Calu3 (cell line): ENCODE data around the gene CTTNBP2. TPM values are rescaled to one million over a fixed set of nuclear protein-coding genes. Genes with fewer than 3 reads are reported as not detected.

ENCODE experiments used
- BruUV-seq: library from RNA; stranded (reverse); fragments of 400-500 nt; replicated peaks from 2 replicates; lab custom pipeline; 2021; lab: Mats Ljungman, UMichigan
- CTCF ChIA-PET: fragments of 300-600 bp; sonication (Branson Sonifier 250); formaldehyde crosslinking; loops from one replicate; lab custom pipeline; 2022; ENCODE audit warnings: antibody characterized with exemption; lab: Charles Lee
- DNase-seq: peaks from one replicate; pipeline ENCODE4 v3.0.0; 2022
- H3K27ac Mint-ChIP-seq: one replicate; pipeline ENCODE4 v1.8.0; 2022; ENCODE audit warnings: mixed read lengths; ENCODE audit not compliant: unreplicated experiment
- H3K27me3 Mint-ChIP-seq: one replicate; pipeline ENCODE4 v1.8.0; 2022; ENCODE audit warnings: mixed read lengths; ENCODE audit not compliant: unreplicated experiment
- H3K36me3 Mint-ChIP-seq: one replicate; pipeline ENCODE4 v1.8.0; 2022; ENCODE audit warnings: mild to moderate bottlenecking, moderate library complexity, mixed read lengths; ENCODE audit not compliant: insufficient read depth, unreplicated experiment
- H3K4me1 Mint-ChIP-seq: one replicate; pipeline ENCODE4 v1.8.0; 2022; ENCODE audit warnings: mild to moderate bottlenecking, low read depth, mixed read lengths; ENCODE audit not compliant: unreplicated experiment
- H3K4me3 Mint-ChIP-seq: one replicate; pipeline ENCODE4 v1.8.0; 2022; ENCODE audit warnings: mild to moderate bottlenecking, low read depth, moderate library complexity, mixed read lengths; ENCODE audit not compliant: unreplicated experiment
- H3K9me3 Mint-ChIP-seq: one replicate; pipeline ENCODE4 v1.8.0; 2022; ENCODE audit warnings: low read depth, mixed read lengths; ENCODE audit not compliant: unreplicated experiment
- CTCF ChIP-seq: fragments of 200-600 bp; IDR thresholded peaks from one replicate; pipeline ENCODE4 v1.8.0; 2022; ENCODE audit warnings: antibody characterized with exemption; ENCODE audit not compliant: unreplicated experiment
- intact Hi-C: fragments of 100-400 bp; cut with micrococcal nuclease; formaldehyde crosslinking; loops from one replicate; pipeline ENCODE4 v1.10.0; 2022; ENCODE audit not compliant: unreplicated experiment
- total RNA-seq: library from RNA; stranded (reverse); gene quantifications from 2 replicates; pipeline ENCODE4 v1.2.3, GENCODE V29; 2022

Gene CTTNBP2
- total RNA-seq, 1 experiment from 2014 or later, result 2.3 TPM

- CTCF ChIA-PET, result no interaction called here
- TF ChIP-seq CTCF, result no peak
- no peaks in the 10 kb centered on the region for H3K36me3 Mint-ChIP-seq
Observed at GRCh38 chr7:117757440-117757839, 115.8 kb downstream of the CTTNBP2 start.

GRCh38 chr7:117756586-117757085 is 116.6 kb downstream of the CTTNBP2 start:
- no peak overlapping the region for H3K27ac Mint-ChIP-seq
- H3K27me3 Mint-ChIP-seq, result no peaks in the 10 kb centered on the region
- H3K4me3 Mint-ChIP-seq, result no peak overlapping the region
- no peaks in the 10 kb centered on the region for H3K9me3 Mint-ChIP-seq
- intact Hi-C loops, result no loop called here
- H3K4me1 Mint-ChIP-seq, result no peaks in the 10 kb centered on the region
- BruUV-seq, result no TSS peak
- no peaks in the 10 kb centered on the region for H3K36me3 Mint-ChIP-seq
- DNase-seq, result no peak
- CTCF ChIA-PET, result no interaction called here
- no peak for TF ChIP-seq CTCF

More at GRCh38 chr7:117757440-117757839, 115.8 kb downstream of the CTTNBP2 start:
- H3K4me3 Mint-ChIP-seq, result no peak overlapping the region
- DNase-seq, result no peak
- no peaks in the 10 kb centered on the region for H3K27me3 Mint-ChIP-seq
- H3K4me1 Mint-ChIP-seq, result no peaks in the 10 kb centered on the region
- no peaks in the 10 kb centered on the region for H3K9me3 Mint-ChIP-seq
- BruUV-seq, result no TSS peak
- H3K27ac Mint-ChIP-seq, result no peak overlapping the region
- intact Hi-C loops, result no loop called here

GRCh38 chr7:117755136-117755535 is 118.1 kb downstream of the CTTNBP2 start:
- TF ChIP-seq CTCF, result no peak
- Mint-ChIP-seq H3K9me3 (no peaks in the 10 kb centered on the region), H3K4me1 (no peaks in the 10 kb centered on the region), H3K4me3 (no peak overlapping the region), H3K36me3 (no peaks in the 10 kb centered on the region), H3K27ac (no peak overlapping the region), H3K27me3 (no peaks in the 10 kb centered on the region)
- CTCF ChIA-PET, result no interaction called here
- DNase-seq, result no peak
- no TSS peak for BruUV-seq
- intact Hi-C loops, result no loop called here

GRCh38 chr7:117751775-117752174 is 121.5 kb downstream of the CTTNBP2 start:
- no peaks in the 10 kb centered on the region for H3K4me1 Mint-ChIP-seq
- no peaks in the 10 kb centered on the region for H3K36me3 Mint-ChIP-seq
- H3K27me3 Mint-ChIP-seq, result no peaks in the 10 kb centered on the region
- no peak for DNase-seq
- CTCF ChIA-PET, result interaction anchor here (1.7 kb wide), 1 partner anchor 402 kb away, joined by 4 read pairs; no protein-coding TSS in a partner anchor
- no peak for TF ChIP-seq CTCF
- BruUV-seq, result no TSS peak
- H3K9me3 Mint-ChIP-seq, result no peaks in the 10 kb centered on the region
- no peak overlapping the region for H3K27ac Mint-ChIP-seq
- H3K4me3 Mint-ChIP-seq, result no peak overlapping the region
- intact Hi-C loops, result loop anchor here (2.0 kb wide), 1 partner anchor 121 kb away; the partner anchor contains the start of gene CTTNBP2
